K562 (cell line): ENCODE results near the gene UBE2U. TPM values are rescaled to one million over a fixed set of nuclear protein-coding genes. Genes with fewer than 3 reads are reported as not detected.

Experiments used
- ATAC-seq: fragments of 200-7000 bp; cut with Tn5 transposase; 3 replicates; pipeline ENCODE4 v1.9.1; 2020; ENCODE audit warnings: moderate library complexity
- BruUV-seq: library from RNA; stranded (reverse); fragments of 400-500 nt; replicated peaks from 2 replicates; lab custom pipeline; 2021; lab: Mats Ljungman, UMichigan
- CTCF ChIA-PET: fragments of 300-600 bp; formaldehyde crosslinking; extraction: SDS; loops from one replicate; lab custom pipeline; 2021; ENCODE audit warnings: low intra/inter-chr PET ratio; lab: Yijun Ruan, JAX
- POLR2A ChIA-PET: fragments of 300-600, 350-650 bp; sonication (Branson Sonifier 250); formaldehyde crosslinking; extraction: SDS; loops from one replicate; lab custom pipeline; 2021; ENCODE audit warnings: antibody characterized with exemption, inconsistent platforms; lab: Yijun Ruan, JAX
- DNase-seq, 4 experiments: peaks; one replicate each; pipeline versions ENCODE4 v3.0.0 to v3.0.0-alpha.2; 2011 to 2018; ENCODE audit warnings: low spot score in 3 of 4, mixed read lengths in 3 of 4; ENCODE audit errors: extremely low read depth in 1 of 4
- FAIRE-seq: peaks from 2 replicates; lab custom pipeline; 2011; peaks lifted over from hg19 to GRCh38; lab: Jason Lieb, UNC
- H2AFZ ChIP-seq: 2 replicates; pipeline ENCODE4 v1.6.0; 2011; ENCODE audit warnings: low read depth, low read length, control low read depth, inconsistent platforms
- H3K27ac ChIP-seq: fragments of 200-600 bp; 3 replicates; pipeline ENCODE4 v1.8.0; 2011; ENCODE audit warnings: low read depth, mild to moderate bottlenecking, control low read depth, inconsistent platforms, low read length, moderate library complexity, mixed read lengths; ENCODE audit errors: extremely low read depth
- H3K27me3 ChIP-seq, 2 experiments: fragments of 300-600 bp in 1 of 2; 2 replicates in 1 of 2; 3 replicates in 1 of 2; pipeline versions ENCODE4 v1.6.0 to v1.8.0; 2011; ENCODE audit warnings: inconsistent platforms in 2 of 2, low read length in 2 of 2, mild to moderate bottlenecking in 1 of 2, mixed read lengths in 1 of 2, moderate library complexity in 1 of 2; ENCODE audit not compliant: control insufficient read depth in 2 of 2, insufficient read depth in 2 of 2
- H3K36me3 ChIP-seq: fragments of 300-600 bp; 3 replicates; pipeline ENCODE4 v1.8.0; 2011; ENCODE audit warnings: mild to moderate bottlenecking, low read length, inconsistent platforms; ENCODE audit not compliant: control insufficient read depth, insufficient read depth
- H3K4me1 ChIP-seq, 2 experiments: fragments of 200-600 bp in 1 of 2; replicated peaks in 1 of 2; 2 replicates in 1 of 2; 3 replicates in 1 of 2; pipeline versions ENCODE4 v1.5.1 to v1.8.0; 2011; ENCODE audit warnings: inconsistent platforms in 2 of 2, low read length in 2 of 2, mild to moderate bottlenecking in 1 of 2, mixed read lengths in 1 of 2, moderate library complexity in 1 of 2; ENCODE audit not compliant: control insufficient read depth in 2 of 2, insufficient read depth in 2 of 2
- H3K4me2 ChIP-seq: 2 replicates; pipeline ENCODE4 v1.6.1; 2011; ENCODE audit warnings: low read length, control low read depth, inconsistent platforms, mixed read lengths; ENCODE audit not compliant: insufficient read depth
- H3K4me3 ChIP-seq: fragments of 200-600 bp; sonication (generic), shearing (Covaris generic); 2 replicates; pipeline ENCODE4 v1.5.1; 2016; ENCODE audit warnings: control low read depth, inconsistent platforms
- H3K79me2 ChIP-seq: fragments of 200-600 bp; 3 replicates; pipeline ENCODE4 v1.8.0; 2011; ENCODE audit warnings: low read length, inconsistent platforms; ENCODE audit not compliant: control insufficient read depth, insufficient read depth
- H3K9ac ChIP-seq, 2 experiments: 2 replicates each; pipeline versions ENCODE4 v1.6.0 to v1.6.1; 2011; ENCODE audit warnings: low read depth in 2 of 2, low read length in 2 of 2, control low read depth in 1 of 2, inconsistent platforms in 1 of 2, mild to moderate bottlenecking in 1 of 2, mixed read lengths in 1 of 2; ENCODE audit not compliant: insufficient read depth in 1 of 2
- H3K9me1 ChIP-seq: one replicate; pipeline ENCODE4 v1.6.0; 2011; ENCODE audit warnings: inconsistent platforms, mild to moderate bottlenecking, low read length, moderate library complexity; ENCODE audit not compliant: control insufficient read depth, insufficient read depth
- H3K9me3 ChIP-seq: replicated peaks from 2 replicates; pipeline ENCODE4 v1.5.1; 2011; ENCODE audit warnings: low read depth, low read length, inconsistent platforms; ENCODE audit not compliant: control insufficient read depth, insufficient read depth
- H4K20me1 ChIP-seq: replicated peaks from 2 replicates; pipeline ENCODE4 v1.6.1; 2011; ENCODE audit warnings: low read length, inconsistent platforms, mixed read lengths; ENCODE audit not compliant: control insufficient read depth, insufficient read depth
- ASH1L ChIP-seq: fragments of 450-650 bp; IDR thresholded peaks from 2 replicates; pipeline ENCODE4 v1.6.1; 2018; ENCODE audit warnings: borderline replicate concordance, mild to moderate bottlenecking, low read depth; ENCODE audit not compliant: partially characterized antibody
- BCL6 ChIP-seq: fragments of 250-450 bp; sonication (Bioruptor Pico); IDR thresholded peaks from 2 replicates; pipeline ENCODE4 v1.4.0; 2020
- CC2D1A ChIP-seq: fragments of 450-650 bp; IDR thresholded peaks from 2 replicates; pipeline ENCODE4 v1.6.1; 2017; ENCODE audit warnings: mild to moderate bottlenecking
- GATAD2B ChIP-seq: fragments of 450-650 bp; IDR thresholded peaks from 2 replicates; pipeline ENCODE4 v1.6.1; 2017; ENCODE audit warnings: mild to moderate bottlenecking, borderline replicate concordance
- HDAC1 ChIP-seq, 2 experiments: fragments of 450-650 bp; IDR thresholded peaks; 2 replicates each; pipeline ENCODE4 v1.6.1; 2016 to 2017; ENCODE audit warnings: inconsistent platforms in 1 of 2, mild to moderate bottlenecking in 1 of 2, moderate library complexity in 1 of 2
- HDAC2 ChIP-seq: fragments of 450-650 bp; IDR thresholded peaks from 2 replicates; pipeline ENCODE4 v1.6.1; 2016; ENCODE audit warnings: mild to moderate bottlenecking
- HDGF ChIP-seq: fragments of 450-650 bp; IDR thresholded peaks from 2 replicates; pipeline ENCODE4 v1.6.1; 2016
- HMG20B ChIP-seq: fragments of 250-450 bp; sonication (Bioruptor Pico); IDR thresholded peaks from 2 replicates; pipeline ENCODE4 v1.5.0; 2021; ENCODE audit warnings: mild to moderate bottlenecking
- KDM5B ChIP-seq: fragments of 200-600 bp; sonication (generic); IDR thresholded peaks from 2 replicates; pipeline ENCODE4 v1.6.1; 2012; ENCODE audit warnings: low read depth, mild to moderate bottlenecking, moderate library complexity, low read length, control low read depth, inconsistent platforms; ENCODE audit not compliant: insufficient replicate concordance
- MAZ ChIP-seq, 2 experiments: fragments of 450-650 bp in 1 of 2; sonication (generic) in 1 of 2; formaldehyde crosslinking; IDR thresholded peaks in 1 of 2; conservative IDR thresholded peaks in 1 of 2; 2 replicates each; pipeline versions ENCODE4 v1.4.0 to v1.5.0; 2020; ENCODE audit warnings: mild to moderate bottlenecking in 1 of 2, missing genetic modification reagents in 1 of 2
- MBD1 ChIP-seq: fragments of 250-450 bp; sonication (Bioruptor Pico); IDR thresholded peaks from 2 replicates; pipeline ENCODE4 v1.8.0; 2022; ENCODE audit warnings: inconsistent platforms
- NCOA2 ChIP-seq, 2 experiments: fragments of 450-650 bp; IDR thresholded peaks; 2 replicates each; pipeline ENCODE4 v1.6.1; 2018; ENCODE audit warnings: mild to moderate bottlenecking in 2 of 2, moderate library complexity in 1 of 2; ENCODE audit not compliant: partially characterized antibody in 2 of 2
- POLR2A ChIP-seq: fragments of 450-650 bp; conservative IDR thresholded peaks from 2 replicates; pipeline ENCODE4 v1.6.1; 2016
- SIN3A ChIP-seq, 2 experiments: fragments of 150-350 bp in 1 of 2; IDR thresholded peaks; 2 replicates each; pipeline ENCODE4 v1.6.1; 2011 to 2016; ENCODE audit warnings: borderline replicate concordance in 2 of 2, low read depth in 2 of 2, low read length in 2 of 2, mild to moderate bottlenecking in 2 of 2, moderate library complexity in 2 of 2; ENCODE audit not compliant: control insufficient read depth in 1 of 2
- VEZF1 ChIP-seq: fragments of 200-800 bp; sonication (Bioruptor generic); IDR thresholded peaks from 2 replicates; pipeline ENCODE4 v1.6.1; 2017; ENCODE audit warnings: missing genetic modification characterization, missing compliant biosample characterization
- ZNF589 ChIP-seq: fragments of 200-800 bp; sonication (Bioruptor generic); IDR thresholded peaks from 2 replicates; pipeline ENCODE4 v1.6.1; 2016; ENCODE audit warnings: low read depth, missing genetic modification characterization, missing compliant biosample characterization
- whole genome bisulfite sequencing: fragments of 100-300 bp; shearing (Covaris generic); methylation state at CpG from one replicate; pipeline ENCODE4 v1.1.6; 2016; ENCODE audit warnings: low coverage, mixed read lengths; ENCODE audit not compliant: insufficient coverage; ENCODE audit errors: missing lambda C conversion rate; 5-methylcytosine and 5-hydroxymethylcytosine counted together
- in situ Hi-C: fragments of 300-500 bp; cut with MboI; formaldehyde crosslinking; loops from 4 replicates; pipeline ENCODE4 v1.15.0; 2018; ENCODE audit warnings: inconsistent platforms, mixed read lengths
- intact Hi-C: fragments of 100-400 bp; cut with micrococcal nuclease; formaldehyde crosslinking; loops from 2 replicates; pipeline ENCODE4 v1.14.2; 2022
- polyA plus RNA-seq, 8 experiments: library from polyadenylated mRNA; depleted of rRNA in 4 of 8; stranded (reverse) in 5 of 8; unstranded in 3 of 8; fragments of >200 nt; fragmentation: Nextera tagmentation in 2 of 8; fragmentation: Illumina TruSeq in 1 of 8; extraction: Ambion mirVana in 2 of 8; extraction: Trizol in 1 of 8; gene quantifications; 2 replicates each; pipeline versions ENCODE4 v1.2.1 to v1.2.3, GENCODE V29; 2011 to 2014; ENCODE audit warnings: inconsistent platforms in 1 of 8, missing spikeins in 1 of 8
- total RNA-seq, 7 experiments: library from RNA; depleted of rRNA in 6 of 7; stranded (reverse); fragments of >200 nt in 6 of 7; fragmentation: Illumina TruSeq in 2 of 7; extraction: Trizol in 2 of 7; gene quantifications; 2 replicates each; pipeline versions ENCODE4 v1.2.1 to v1.2.3, GENCODE V29; 2011 to 2021; ENCODE audit warnings: low replicate concordance in 1 of 7
- TF ChIP-seq, protein P1 (sequence below): fragments of 450-650 bp; IDR thresholded peaks from 2 replicates; pipeline ENCODE4 v1.6.1; 2016; ENCODE audit warnings: antibody characterized with exemption

UBE2U gene
- total and polyA plus RNA-seq, 9 of the 15 experiments (the other 6 are each of a cell fraction or from before 2014, with no cell fraction given): not detected

GRCh38 chr1:64162804-64163203, 40.6 kb upstream of the UBE2U start:
- Histone ChIP-seq H4K20me1 (no peaks in the 10 kb centered on the region), H3K9me1 (no peaks in the 10 kb centered on the region), H3K27ac (no peak overlapping the region), H3K79me2 (no peaks in the 10 kb centered on the region), H3K9me3 (no peaks in the 10 kb centered on the region), H2AFZ (no peak overlapping the region), H3K4me3 (no peak overlapping the region), H3K4me2 (no peak overlapping the region), H3K9ac (no peak overlapping the region), H3K36me3 (no peaks in the 10 kb centered on the region), H3K4me1 (no peaks in the 10 kb centered on the region), H3K27me3 (no peaks in the 10 kb centered on the region; a peak in 3 of 5 replicates)
- in situ Hi-C loops (no loop called here), intact Hi-C loops (no loop called here)
- FAIRE-seq: no peak
- TF ChIP-seq KDM5B (no peak), HDAC1 (IDR thresholded peaks at IDR 0.05) (no peak), VEZF1 (CRISPR knock-in tag) (no peak), GATAD2B (no peak), BCL6 (CRISPR knock-in tag) (no peak), SIN3A (IDR thresholded peaks at IDR 0.05; ENCODE audit: borderline replicate concordance in 2 of 2, control insufficient read depth in 1 of 2, low read depth in 2 of 2, low read length in 2 of 2) (no peak), POLR2A (no peak), ASH1L (no peak), MBD1 (CRISPR knock-in tag) (no peak), HDAC2 (no peak), ZNF589 (CRISPR knock-in tag) (no peak), CC2D1A (no peak), NCOA2 (IDR thresholded peaks at IDR 0.05; ENCODE audit: partially characterized antibody in 2 of 2) (no peak), HDGF (no peak), HMG20B (CRISPR knock-in tag) (no peak), MAZ (CRISPR knock-in tag; conservative IDR thresholded peaks at IDR 0.05 in 1 of 2, IDR thresholded peaks at IDR 0.05 in 1 of 2) (no peak)
- TF ChIP-seq, protein P1, sequence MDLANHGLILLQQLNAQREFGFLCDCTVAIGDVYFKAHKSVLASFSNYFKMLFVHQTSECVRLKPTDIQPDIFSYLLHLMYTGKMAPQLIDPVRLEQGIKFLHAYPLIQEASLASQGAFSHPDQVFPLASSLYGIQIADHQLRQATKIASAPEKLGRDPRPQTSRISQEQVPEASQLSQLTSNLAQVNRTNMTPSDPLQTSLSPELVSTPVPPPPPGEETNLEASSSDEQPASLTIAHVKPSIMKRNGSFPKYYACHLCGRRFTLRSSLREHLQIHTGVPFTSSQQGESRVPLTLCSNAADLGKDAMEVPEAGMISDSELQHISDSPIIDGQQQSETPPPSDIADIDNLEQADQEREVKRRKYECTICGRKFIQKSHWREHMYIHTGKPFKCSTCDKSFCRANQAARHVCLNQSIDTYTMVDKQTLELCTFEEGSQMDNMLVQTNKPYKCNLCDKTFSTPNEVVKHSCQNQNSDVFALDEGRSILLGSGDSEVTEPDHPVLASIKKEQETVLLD: no peak
- BruUV-seq: no TSS peak
- ChIA-PET POLR2A (no interaction called here), CTCF (no interaction called here)
- DNase-seq: no peak
- ATAC-seq: no peak
- no CpG with 5 or more reads among the region's 1 CpG for WGBS
